Fibroblast of lung (primary cell): ENCODE results near the gene LSAMP.

Experiments used
- EZH2 ChIP-seq: IDR thresholded peaks from 2 replicates; pipeline ENCODE4 v1.5.1; 2012; ENCODE audit warnings: low read length, control low read depth, mild to moderate bottlenecking; ENCODE audit errors: missing control alignments
- TF ChIP-seq, protein P1 (sequence below), 2 donors: IDR thresholded peaks in 1 of 2; conservative IDR thresholded peaks in 1 of 2; 1 replicate in 1 of 2; 2 replicates in 1 of 2; pipeline ENCODE4 v1.5.1; 2011 to 2012; ENCODE audit warnings: low read length in 2 of 2, control low read depth in 1 of 2, inconsistent platforms in 1 of 2, low read depth in 1 of 2, mild to moderate bottlenecking in 1 of 2

DNA sequence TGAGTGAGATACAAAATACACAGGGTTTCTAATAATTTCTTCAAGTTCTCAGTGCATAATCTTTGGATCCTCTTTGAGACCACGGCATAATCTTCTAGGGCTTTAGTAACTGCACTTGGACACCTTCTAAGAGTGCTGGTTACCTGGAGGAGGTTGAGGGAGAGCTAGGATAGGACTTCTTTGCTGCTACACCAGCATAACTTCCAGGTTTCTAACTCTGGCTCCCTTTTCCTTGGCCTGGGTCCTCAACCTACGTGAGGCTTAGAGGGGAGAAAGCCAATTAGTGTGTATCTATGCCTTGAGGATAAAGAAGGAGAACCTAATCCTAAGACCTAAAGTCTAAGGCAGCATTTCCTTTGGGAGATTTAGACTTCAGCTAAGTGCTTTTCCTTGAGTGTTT, 184.8 kb downstream of the LSAMP start:
- TF ChIP-seq, protein P1, sequence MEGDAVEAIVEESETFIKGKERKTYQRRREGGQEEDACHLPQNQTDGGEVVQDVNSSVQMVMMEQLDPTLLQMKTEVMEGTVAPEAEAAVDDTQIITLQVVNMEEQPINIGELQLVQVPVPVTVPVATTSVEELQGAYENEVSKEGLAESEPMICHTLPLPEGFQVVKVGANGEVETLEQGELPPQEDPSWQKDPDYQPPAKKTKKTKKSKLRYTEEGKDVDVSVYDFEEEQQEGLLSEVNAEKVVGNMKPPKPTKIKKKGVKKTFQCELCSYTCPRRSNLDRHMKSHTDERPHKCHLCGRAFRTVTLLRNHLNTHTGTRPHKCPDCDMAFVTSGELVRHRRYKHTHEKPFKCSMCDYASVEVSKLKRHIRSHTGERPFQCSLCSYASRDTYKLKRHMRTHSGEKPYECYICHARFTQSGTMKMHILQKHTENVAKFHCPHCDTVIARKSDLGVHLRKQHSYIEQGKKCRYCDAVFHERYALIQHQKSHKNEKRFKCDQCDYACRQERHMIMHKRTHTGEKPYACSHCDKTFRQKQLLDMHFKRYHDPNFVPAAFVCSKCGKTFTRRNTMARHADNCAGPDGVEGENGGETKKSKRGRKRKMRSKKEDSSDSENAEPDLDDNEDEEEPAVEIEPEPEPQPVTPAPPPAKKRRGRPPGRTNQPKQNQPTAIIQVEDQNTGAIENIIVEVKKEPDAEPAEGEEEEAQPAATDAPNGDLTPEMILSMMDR (conservative IDR thresholded peaks at IDR 0.05 in 1 of 2, IDR thresholded peaks at IDR 0.05 in 1 of 2; ENCODE audit: low read depth in 1 of 2, low read length in 2 of 2), result no peak
- TF ChIP-seq EZH2, result no peak
